ENCODE measurements around the gene FETUB. TPM values are rescaled to one million over a fixed set of nuclear protein-coding genes. Genes with fewer than 3 reads are reported as not detected.
A peak's percentile ranks its signal among the peaks of the same experiment; 100 is the strongest.

The FETUB gene, protein sequence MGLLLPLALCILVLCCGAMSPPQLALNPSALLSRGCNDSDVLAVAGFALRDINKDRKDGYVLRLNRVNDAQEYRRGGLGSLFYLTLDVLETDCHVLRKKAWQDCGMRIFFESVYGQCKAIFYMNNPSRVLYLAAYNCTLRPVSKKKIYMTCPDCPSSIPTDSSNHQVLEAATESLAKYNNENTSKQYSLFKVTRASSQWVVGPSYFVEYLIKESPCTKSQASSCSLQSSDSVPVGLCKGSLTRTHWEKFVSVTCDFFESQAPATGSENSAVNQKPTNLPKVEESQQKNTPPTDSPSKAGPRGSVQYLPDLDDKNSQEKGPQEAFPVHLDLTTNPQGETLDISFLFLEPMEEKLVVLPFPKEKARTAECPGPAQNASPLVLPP
- polyA plus RNA-seq (ENCODE audit: insufficient read length in 3 of 3): under 1 TPM; 0.09 to 0.92 (median 0.31) TPM
- long read RNA-seq, donor 1, partial matches to known transcripts: 5 of 5 reads
- long read RNA-seq, donor 1, other reads (novel, unspliced or antisense): 0 of 5 reads
- long read RNA-seq, donor 2: 0 reads
- long read RNA-seq, donor 3: 0 reads
- long read RNA-seq, donor 4, partial matches to known transcripts: 0 of 5 reads
- long read RNA-seq, donor 4, other reads (novel, unspliced or antisense): 5 of 5 reads
- long read RNA-seq, donor 5: 0 reads
- long read RNA-seq, donor 6, partial matches to known transcripts: 0 of 8 reads
- long read RNA-seq, donor 6, other reads (novel, unspliced or antisense): 8 of 8 reads
- long read RNA-seq, donor 7: 0 reads
- long read RNA-seq, donor 8: 0 reads
- long read RNA-seq, donor 9: 0 reads
- long read RNA-seq, donor 10: 0 reads
- long read RNA-seq, donor 11: 0 reads
- long read RNA-seq, donor 12: 0 reads
- long read RNA-seq, donor 13: 0 reads
- long read RNA-seq, donor 14: 0 reads
- long read RNA-seq, donor 15: 0 reads
- long read RNA-seq, donor 16, partial matches to known transcripts: 16 of 16 reads
- long read RNA-seq, donor 16, other reads (novel, unspliced or antisense): 0 of 16 reads

- no peak for DNase-seq (ENCODE audit: extremely low read depth in 1 of 11, low read depth in 9 of 11, low spot score in 4 of 11)
Measured at GRCh38 chr3:186639778-186640472, at the start of gene FETUB. Gene FETUB (plus strand): TSS chr3:186640399. CDS start chr3:186640461, 62 bp downstream.

DNA sequence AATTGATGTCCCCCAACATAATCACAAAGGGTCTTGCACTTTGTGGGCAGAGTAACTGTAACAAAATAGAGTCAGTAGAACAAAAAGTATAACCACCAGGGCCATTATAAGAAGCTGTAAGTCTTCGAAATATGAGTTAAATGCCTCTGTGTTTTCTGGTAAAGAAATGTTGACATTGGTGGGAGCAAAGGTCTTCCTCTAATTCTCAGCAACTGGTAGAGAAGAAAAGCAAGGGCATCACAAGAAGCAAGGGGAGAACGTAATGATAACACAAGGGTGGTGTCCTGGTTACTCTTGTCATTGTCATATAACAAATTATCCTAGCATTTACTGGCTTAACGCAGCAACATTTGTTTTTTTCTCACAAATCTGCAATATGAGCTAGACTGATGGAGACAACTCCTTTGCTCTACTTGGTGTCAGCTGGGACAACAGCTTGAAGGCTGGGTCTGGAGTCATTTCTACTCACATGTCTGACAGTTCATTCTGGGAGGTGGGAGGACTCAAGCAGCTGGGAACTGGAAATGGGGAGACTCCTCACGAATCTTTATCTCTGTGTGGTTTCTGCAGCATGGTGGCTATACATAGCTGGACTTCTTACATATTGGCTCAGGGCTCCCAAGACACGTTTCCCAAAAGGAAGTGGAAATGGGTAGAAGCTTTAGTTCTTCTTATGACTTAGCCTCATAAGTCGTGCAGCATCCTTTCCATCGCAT lies 49.5 kb upstream of the FETUB start:
- DNase-seq (ENCODE audit: extremely low read depth in 1 of 11, low read depth in 9 of 11, low spot score in 4 of 11): no peak

DNA sequence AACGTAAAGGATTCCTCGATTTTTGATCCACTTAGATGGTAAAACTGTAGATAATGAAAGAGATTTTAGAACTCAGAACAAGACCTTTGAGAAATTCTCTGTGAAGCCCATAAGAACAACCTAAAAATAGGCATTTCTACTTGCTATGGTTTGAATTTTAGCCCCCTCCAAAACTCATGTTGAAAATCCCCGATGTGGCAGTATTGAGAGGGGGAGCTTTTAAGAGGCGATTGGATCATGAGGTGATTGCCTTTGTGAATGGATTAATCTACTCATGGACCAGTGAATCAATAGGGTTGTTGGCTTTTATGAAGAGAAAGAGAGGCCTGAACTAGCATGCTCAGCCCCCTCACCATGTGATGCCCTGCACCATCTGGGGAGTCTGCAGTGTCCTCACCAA lies 47.5 kb upstream of the FETUB start:
- DNase-seq (ENCODE audit: extremely low read depth in 1 of 11, low read depth in 9 of 11, low spot score in 4 of 11): no peak

DNA sequence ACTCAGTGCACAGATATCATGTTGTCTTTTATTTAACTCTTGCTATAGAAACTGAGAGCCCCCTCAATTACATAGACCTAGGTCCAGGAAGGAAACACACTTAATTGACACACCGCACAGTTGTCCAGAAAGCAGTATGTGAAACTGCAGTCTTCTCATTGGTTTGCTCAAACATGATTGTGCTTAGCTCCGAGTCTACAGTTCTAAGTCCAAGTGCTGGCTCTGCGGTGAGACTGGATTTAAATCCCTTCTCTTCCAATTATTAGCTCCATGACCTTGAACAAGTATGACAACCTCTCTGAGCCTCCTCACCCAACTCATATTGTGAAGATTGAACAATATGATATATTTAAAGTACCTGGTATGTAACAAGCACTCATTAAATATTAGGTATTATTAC lies 46.3 kb upstream of the FETUB start:
- no peak for DNase-seq (ENCODE audit: extremely low read depth in 1 of 11, low read depth in 9 of 11, low spot score in 4 of 11)

DNA sequence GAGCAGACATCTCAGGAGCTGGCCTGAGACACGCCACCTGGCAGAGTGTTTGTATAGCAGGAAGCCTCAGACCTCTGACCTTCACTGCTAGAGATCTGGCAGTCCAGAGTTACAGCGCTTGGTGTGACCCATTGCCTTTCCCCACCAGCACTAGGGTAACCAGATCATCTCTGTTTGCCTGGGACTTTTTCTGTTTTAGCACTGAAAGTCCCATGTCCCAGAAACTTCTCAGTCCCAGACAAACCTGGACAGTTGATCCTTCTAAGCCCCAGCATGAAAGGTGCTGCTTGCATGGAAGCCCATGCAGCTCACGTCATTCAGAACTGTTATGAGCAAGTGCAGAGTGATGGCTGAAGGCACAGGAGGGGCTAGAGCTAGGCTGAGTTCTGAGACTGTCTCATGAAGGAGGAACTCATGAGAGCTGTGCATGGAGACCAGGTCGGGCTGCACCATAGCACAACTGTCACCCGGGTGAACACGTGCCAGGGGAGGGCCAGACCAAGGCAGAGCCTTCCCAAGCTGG lies 45.5 kb upstream of the FETUB start:
- no peak for DNase-seq (ENCODE audit: extremely low read depth in 1 of 11, low read depth in 9 of 11, low spot score in 4 of 11)

DNA sequence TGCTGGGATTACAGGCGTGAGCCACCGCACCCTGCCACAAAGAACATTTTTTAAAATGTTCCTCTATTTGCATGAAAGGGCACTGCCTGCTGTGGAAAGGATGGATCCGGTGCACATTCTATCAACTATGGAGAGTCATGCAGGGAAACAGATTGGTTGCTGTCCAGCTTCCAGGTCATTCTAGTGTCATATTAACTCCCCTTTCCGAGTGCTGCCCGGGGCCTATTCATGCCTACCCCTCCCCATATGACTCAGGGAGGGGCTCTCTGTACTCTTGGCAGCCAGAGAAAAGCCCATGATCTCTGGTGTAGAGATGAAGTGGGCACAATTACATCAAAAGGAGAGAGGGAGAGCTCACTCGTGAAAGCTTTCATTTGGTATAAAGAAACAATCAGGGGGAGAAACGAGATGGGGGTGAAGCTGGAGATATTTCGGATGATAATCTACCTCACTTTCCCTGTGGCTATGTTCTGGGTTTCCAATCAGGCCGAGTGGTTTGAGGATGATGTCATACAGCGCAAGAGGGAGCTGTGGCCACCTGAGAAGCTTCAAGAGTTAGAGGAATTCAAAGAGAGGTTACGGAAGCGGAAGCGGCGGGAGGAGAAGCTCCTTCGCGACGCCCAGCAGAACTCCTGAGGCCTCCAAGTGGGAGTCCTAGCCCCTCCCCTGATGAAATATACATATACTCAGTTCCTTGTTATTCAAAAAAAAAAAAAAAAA lies 43.5 kb upstream of the FETUB start:
- DNase-seq (ENCODE audit: extremely low read depth in 1 of 11, low read depth in 9 of 11, low spot score in 4 of 11): peak in 4 of 11 donors; percentile 6 to 32 (median 22)

- no peak for DNase-seq (ENCODE audit: extremely low read depth in 1 of 11, low read depth in 9 of 11, low spot score in 4 of 11)
Measured at GRCh38 chr3:186598108-186598784, 42.0 kb upstream of the FETUB start.

DNA sequence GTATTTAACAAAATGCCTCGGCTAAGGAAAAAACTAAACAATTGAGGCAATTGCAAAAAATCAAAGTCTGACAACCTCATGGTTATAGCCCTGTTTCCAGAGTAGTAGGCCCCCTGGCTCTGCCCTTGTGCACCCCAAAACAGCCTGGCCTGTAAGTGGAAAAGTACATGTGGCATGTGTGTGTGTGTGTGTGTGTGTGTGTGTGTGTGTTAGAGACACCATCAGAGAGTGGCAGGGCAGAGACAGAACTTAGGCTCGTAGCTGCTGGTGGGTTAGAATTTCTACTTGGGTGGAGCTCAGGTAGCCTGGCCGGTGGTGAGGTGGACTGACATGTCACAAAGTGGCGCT lies 41.4 kb upstream of the FETUB start:
- no peak for DNase-seq (ENCODE audit: extremely low read depth in 1 of 11, low read depth in 9 of 11, low spot score in 4 of 11)

- DNase-seq (ENCODE audit: extremely low read depth in 1 of 11, low read depth in 9 of 11, low spot score in 4 of 11): no peak
Measured at GRCh38 chr3:186599142-186599784, 40.9 kb upstream of the FETUB start.

GRCh38 chr3:186599785-186600166 lies 40.4 kb upstream of the FETUB start:
- DNase-seq (ENCODE audit: extremely low read depth in 1 of 11, low read depth in 9 of 11, low spot score in 4 of 11): no peak

GRCh38 chr3:186600896-186601295 lies 39.3 kb upstream of the FETUB start:
- DNase-seq (ENCODE audit: extremely low read depth in 1 of 11, low read depth in 9 of 11, low spot score in 4 of 11): no peak

GRCh38 chr3:186603159-186603558 lies 37.0 kb upstream of the FETUB start:
- no peak for DNase-seq (ENCODE audit: extremely low read depth in 1 of 11, low read depth in 9 of 11, low spot score in 4 of 11)

DNA sequence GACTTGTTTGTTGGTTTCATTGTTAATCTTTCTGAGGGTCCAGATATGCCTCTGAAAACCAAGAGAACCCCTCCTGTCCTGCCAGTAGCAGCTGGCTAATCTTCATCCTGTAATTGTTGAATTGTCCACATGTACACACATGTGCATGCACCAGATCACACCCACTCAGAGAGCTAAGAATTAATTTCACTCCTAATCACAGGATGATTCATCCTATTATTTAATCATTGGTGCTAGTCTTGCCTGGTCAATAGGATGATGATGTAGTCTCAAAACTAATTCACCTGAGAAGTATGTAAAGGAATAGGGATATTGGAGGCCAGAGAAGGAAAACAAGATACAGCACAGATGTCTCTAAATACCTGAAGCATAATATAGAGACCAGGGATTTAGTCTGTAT lies 35.1 kb upstream of the FETUB start:
- no peak for DNase-seq (ENCODE audit: extremely low read depth in 1 of 11, low read depth in 9 of 11, low spot score in 4 of 11)

DNA sequence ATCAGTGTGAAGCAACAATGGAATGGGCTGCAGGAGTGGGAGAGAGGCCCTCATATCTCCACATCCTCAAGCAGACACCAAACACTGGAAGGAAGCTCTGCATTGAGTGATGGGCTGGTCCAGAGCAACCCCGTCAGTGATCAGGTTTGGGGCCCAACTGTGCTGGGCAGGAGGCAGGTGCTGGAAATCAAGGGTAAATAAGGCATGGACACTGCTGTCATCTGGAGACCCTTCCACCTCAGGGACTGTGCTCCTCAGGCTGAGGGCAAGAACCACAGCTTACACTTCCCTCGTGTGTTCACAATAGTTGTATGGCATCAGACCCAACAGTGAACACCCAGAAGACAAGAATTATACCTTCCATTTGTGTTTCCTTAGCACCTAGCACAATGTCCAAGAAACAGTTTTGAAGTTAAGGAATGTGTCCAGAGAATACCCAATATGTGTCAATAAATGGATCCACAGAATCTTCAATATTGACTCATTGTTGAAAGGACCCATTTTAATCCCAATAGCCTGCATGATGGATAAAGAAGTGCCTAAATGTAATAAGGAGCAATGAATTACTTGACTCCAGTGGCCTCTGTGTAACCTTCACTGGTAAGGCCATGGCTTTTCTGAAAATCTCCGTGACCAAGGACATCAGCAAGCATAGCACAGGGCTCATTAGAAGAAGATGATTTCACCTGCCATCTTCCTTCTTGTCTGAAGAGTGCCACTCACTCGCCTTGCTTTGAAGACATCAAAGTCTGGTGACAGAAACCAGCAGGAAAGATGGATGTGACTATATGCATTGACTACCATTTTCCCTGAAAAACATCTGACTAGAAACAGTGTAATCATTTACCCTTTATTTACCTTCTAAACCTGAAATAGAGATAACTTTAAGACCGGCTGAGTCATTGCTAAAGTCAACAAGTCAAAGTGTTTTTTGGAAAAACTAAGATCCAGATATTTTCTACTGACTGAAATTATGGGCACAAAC lies 34.3 kb upstream of the FETUB start:
- no peak for DNase-seq (ENCODE audit: extremely low read depth in 1 of 11, low read depth in 9 of 11, low spot score in 4 of 11)

DNA sequence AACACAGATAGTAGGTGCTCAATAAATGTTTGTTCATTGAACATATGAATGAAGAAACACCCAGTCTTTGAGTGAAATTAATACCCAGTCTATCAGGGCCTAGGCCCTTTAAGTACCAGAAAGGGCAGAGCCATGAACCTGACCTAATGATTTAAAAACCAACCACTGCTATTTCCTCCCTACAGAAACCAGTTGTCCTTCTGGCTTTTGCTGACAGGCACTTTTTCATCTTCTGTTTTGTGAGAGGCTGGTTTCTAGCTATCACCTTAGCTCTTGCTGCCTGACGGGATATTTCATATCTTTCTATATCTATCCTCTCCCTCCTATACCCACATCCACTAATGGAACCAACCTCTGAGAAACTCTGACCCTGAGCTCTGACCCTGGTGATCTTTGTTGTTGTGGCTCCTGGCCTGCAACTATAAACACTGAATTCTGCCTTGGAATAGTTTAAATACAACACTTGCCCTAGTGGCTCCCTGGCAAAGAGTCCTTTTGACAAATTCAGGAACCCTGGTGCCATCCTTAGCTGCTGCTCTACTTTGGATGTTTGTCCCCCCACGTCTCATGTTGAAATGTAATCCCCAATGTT lies 31.5 kb upstream of the FETUB start:
- no peak for DNase-seq (ENCODE audit: extremely low read depth in 1 of 11, low read depth in 9 of 11, low spot score in 4 of 11)
